Stimulated activated CD8-positive, alpha-beta memory T cell treated with anti-CD3 and anti-CD28 coated beads, Interleukin-7, amount 100 ng/mL, for 24 hours (primary cell): ENCODE measurements around the gene MLNR.

Source experiments
- DNase-seq: peaks from one replicate; pipeline ENCODE4 v3.0.0-alpha.2; 2020; ENCODE audit warnings: low read depth

MLNR gene

GRCh38 chr13:49226613-49227012 is 6.5 kb downstream of the MLNR start:
- no peak for DNase-seq

GRCh38 chr13:49234741-49235140 is 14.6 kb downstream of the MLNR start:
- DNase-seq = no peak

- DNase-seq = no peak
These were observed 15.8 kb downstream of the MLNR start for GRCh38 chr13:49235856-49236431.

GRCh38 chr13:49238621-49239020 is 18.5 kb downstream of the MLNR start:
- no peak for DNase-seq

- no peak for DNase-seq
These were observed 19.9 kb downstream of the MLNR start for GRCh38 chr13:49240017-49240416.

- no peak for DNase-seq
These were observed 21.2 kb downstream of the MLNR start for GRCh38 chr13:49241296-49241695.

- no peak for DNase-seq
These were observed 25.0 kb downstream of the MLNR start for GRCh38 chr13:49245101-49245500.

- no peak for DNase-seq
These were observed 26.9 kb downstream of the MLNR start for GRCh38 chr13:49246850-49247642.

- DNase-seq = peak; percentile 86
These were observed 27.8 kb downstream of the MLNR start, which contains the start of gene CDADC1 for GRCh38 chr13:49247643-49248621. Gene CDADC1, plus strand, starts transcription at chr13:49247925. Its CDS starts 113 bp downstream, at chr13:49248038.

- DNase-seq = no peak
These were observed 28.5 kb downstream of the MLNR start for GRCh38 chr13:49248622-49249002.

- no peak for DNase-seq
These were observed 31.2 kb downstream of the MLNR start for GRCh38 chr13:49251326-49251725.

GRCh38 chr13:49253310-49253709 is 33.2 kb downstream of the MLNR start:
- DNase-seq = no peak

- DNase-seq = no peak
These were observed 33.9 kb downstream of the MLNR start for GRCh38 chr13:49254007-49254406.

GRCh38 chr13:49256841-49257240 is 36.7 kb downstream of the MLNR start:
- DNase-seq = no peak

- no peak for DNase-seq
These were observed 38.1 kb downstream of the MLNR start for GRCh38 chr13:49258089-49258796.

- DNase-seq = no peak
These were observed 39.4 kb downstream of the MLNR start for GRCh38 chr13:49259586-49259985.

GRCh38 chr13:49262634-49263033 is 42.5 kb downstream of the MLNR start:
- no peak for DNase-seq

GRCh38 chr13:49265822-49266221 is 45.7 kb downstream of the MLNR start:
- no peak for DNase-seq

- DNase-seq = no peak
These were observed 51.1 kb downstream of the MLNR start for GRCh38 chr13:49271264-49271663.
